Measurements from ENCODE around the gene MROH2B. TPM values are rescaled to one million over a fixed set of nuclear protein-coding genes. Genes with fewer than 3 reads are reported as not detected.

Gene MROH2B
- total RNA-seq, 3 donors from 2014 or later = not detected

GRCh38 chr5:41003670-41004376, 67.3 kb downstream of the MROH2B start:
- no peaks in the 10 kb centered on the region for H3K36me3 ChIP-seq

GRCh38 chr5:40999966-41000365, 71.2 kb downstream of the MROH2B start:
- H3K4me3 ChIP-seq = no peak overlapping the region
- H3K27me3 ChIP-seq = no peaks in the 10 kb centered on the region
- H3K27ac ChIP-seq = no peak overlapping the region
- no peak for DNase-seq (ENCODE audit: low spot score in 2 of 2)
- H3K9me3 ChIP-seq = no peaks in the 10 kb centered on the region
- TF ChIP-seq POLR2AphosphoS5 (IDR thresholded peaks at IDR 0.05) (no peak), CTCF (IDR thresholded peaks at IDR 0.05) (no peak), POLR2A (IDR thresholded peaks at IDR 0.05) (no peak)
- no peaks in the 10 kb centered on the region for H3K4me1 ChIP-seq
- intact Hi-C loops (cut with DNase I; ENCODE audit: low total_unique reads) = no loop called here
- no peaks in the 10 kb centered on the region for H3K36me3 ChIP-seq

More at GRCh38 chr5:41003670-41004376, 67.3 kb downstream of the MROH2B start:
- Histone ChIP-seq H3K27me3 (no peaks in the 10 kb centered on the region), H3K27ac (no peak overlapping the region), H3K4me3 (no peak overlapping the region), H3K4me1 (no peaks in the 10 kb centered on the region), H3K9me3 (no peaks in the 10 kb centered on the region)
- DNase-seq (ENCODE audit: low spot score in 2 of 2) = no peak
- intact Hi-C loops (cut with DNase I; ENCODE audit: low total_unique reads) = no loop called here
- no peak for TF ChIP-seq POLR2AphosphoS5 (IDR thresholded peaks at IDR 0.05)
- TF ChIP-seq POLR2A (IDR thresholded peaks at IDR 0.05) = no peak
- no peak for TF ChIP-seq CTCF (IDR thresholded peaks at IDR 0.05)

GRCh38 chr5:40999142-40999541, 72.0 kb downstream of the MROH2B start:
- no peaks in the 10 kb centered on the region for H3K27me3 ChIP-seq
- TF ChIP-seq POLR2AphosphoS5 (IDR thresholded peaks at IDR 0.05) = no peak
- no peak for TF ChIP-seq POLR2A (IDR thresholded peaks at IDR 0.05)
- TF ChIP-seq CTCF (IDR thresholded peaks at IDR 0.05) = no peak
- intact Hi-C loops (cut with DNase I; ENCODE audit: low total_unique reads) = no loop called here
- no peak for DNase-seq (ENCODE audit: low spot score in 2 of 2)
- H3K27ac ChIP-seq = no peak overlapping the region
- no peaks in the 10 kb centered on the region for H3K9me3 ChIP-seq
- no peaks in the 10 kb centered on the region for H3K36me3 ChIP-seq
- H3K4me1 ChIP-seq = no peaks in the 10 kb centered on the region
- H3K4me3 ChIP-seq = no peak overlapping the region

GRCh38 chr5:40995801-40996586, 75.1 kb downstream of the MROH2B start:
- no peaks in the 10 kb centered on the region for H3K4me1 ChIP-seq
- intact Hi-C loops (cut with DNase I; ENCODE audit: low total_unique reads) = no loop called here
- no peak overlapping the region for H3K4me3 ChIP-seq
- no peaks in the 10 kb centered on the region for H3K36me3 ChIP-seq
- H3K27ac ChIP-seq = no peak overlapping the region
- no peak for DNase-seq (ENCODE audit: low spot score in 2 of 2)
- H3K9me3 ChIP-seq = no peaks in the 10 kb centered on the region
- H3K27me3 ChIP-seq = no peaks in the 10 kb centered on the region
- TF ChIP-seq CTCF (IDR thresholded peaks at IDR 0.05) (no peak), POLR2AphosphoS5 (IDR thresholded peaks at IDR 0.05) (no peak), POLR2A (IDR thresholded peaks at IDR 0.05) (no peak)

GRCh38 chr5:40991981-40992559, 79.1 kb downstream of the MROH2B start:
- H3K27me3 ChIP-seq = no peaks in the 10 kb centered on the region
- TF ChIP-seq POLR2AphosphoS5 (IDR thresholded peaks at IDR 0.05) = no peak
- no peak for TF ChIP-seq CTCF (IDR thresholded peaks at IDR 0.05)
- no peak for TF ChIP-seq POLR2A (IDR thresholded peaks at IDR 0.05)
- H3K27ac ChIP-seq = peak overlapping the region; percentile 63 to 86
- H3K4me1 ChIP-seq = no peaks in the 10 kb centered on the region
- no peaks in the 10 kb centered on the region for H3K36me3 ChIP-seq
- H3K9me3 ChIP-seq = no peaks in the 10 kb centered on the region
- DNase-seq (ENCODE audit: low spot score in 2 of 2) = no peak
- H3K4me3 ChIP-seq = no peak overlapping the region
- intact Hi-C loops (cut with DNase I; ENCODE audit: low total_unique reads) = no loop called here
